Common myeloid progenitor, CD34-positive (primary cell): Measurements from ENCODE around the gene MTG2.
A peak's percentile ranks its signal among the peaks of the same experiment; 100 is the strongest.

Experiments
- CTCF ChIA-PET: fragments of 350-600 bp; sonication (Branson Sonifier 250); formaldehyde crosslinking; loops from one replicate; lab custom pipeline; 2021; ENCODE audit warnings: antibody characterized with exemption; lab: Charles Lee
- POLR2A ChIA-PET: fragments of 350-600 bp; sonication (Branson Sonifier 250); formaldehyde crosslinking; loops from one replicate; lab custom pipeline; 2021; ENCODE audit warnings: antibody characterized with exemption; lab: Charles Lee
- DNase-seq, 3 donors: peaks; one replicate each; pipeline versions ENCODE4 v3.0.0 to v3.0.0-alpha.2; 2013
- H3K27ac ChIP-seq, 2 experiments: 1 replicate in 1 of 2; 2 replicates in 1 of 2; pipeline ENCODE4 v1.7.0; 2013; ENCODE audit warnings: inconsistent platforms in 2 of 2, low read length in 2 of 2, mild to moderate bottlenecking in 2 of 2, low read depth in 1 of 2, moderate library complexity in 1 of 2; ENCODE audit not compliant: severe bottlenecking in 2 of 2, insufficient read depth in 1 of 2, poor library complexity in 1 of 2
- H3K27me3 ChIP-seq, 5 experiments: replicated peaks in 2 of 5; 1 replicate in 3 of 5; 2 replicates in 2 of 5; pipeline versions ENCODE4 v1.6.1 to v1.7.0; 2013; ENCODE audit warnings: low read length in 4 of 5, mild to moderate bottlenecking in 2 of 5, moderate library complexity in 2 of 5, inconsistent platforms in 1 of 5; ENCODE audit not compliant: insufficient read depth in 5 of 5, control insufficient read depth in 4 of 5
- H3K36me3 ChIP-seq, 4 experiments: 1 replicate in 2 of 4; 2 replicates in 2 of 4; pipeline versions ENCODE4 v1.6.1 to v1.7.0; 2013; ENCODE audit warnings: low read length in 3 of 4, control low read depth in 1 of 4, mild to moderate bottlenecking in 1 of 4; ENCODE audit not compliant: control insufficient read depth in 4 of 4, insufficient read depth in 4 of 4
- H3K4me1 ChIP-seq, 4 experiments: 1 replicate in 3 of 4; 2 replicates in 1 of 4; pipeline versions ENCODE4 v1.6.1 to v1.7.1; 2013; ENCODE audit warnings: low read length in 3 of 4, mild to moderate bottlenecking in 3 of 4, control low read depth in 1 of 4, inconsistent platforms in 1 of 4, moderate library complexity in 1 of 4; ENCODE audit not compliant: control insufficient read depth in 4 of 4, insufficient read depth in 4 of 4; ENCODE audit errors: control extremely low read depth in 1 of 4
- H3K4me3 ChIP-seq, 7 experiments: 1 replicate in 4 of 7; 2 replicates in 3 of 7; pipeline versions ENCODE4 v1.5.1 to v1.7.0; 2013; ENCODE audit warnings: mild to moderate bottlenecking in 7 of 7, low read length in 6 of 7, moderate library complexity in 6 of 7, inconsistent platforms in 2 of 7, low read depth in 2 of 7, control low read depth in 1 of 7; ENCODE audit not compliant: insufficient read depth in 4 of 7, control insufficient read depth in 1 of 7; ENCODE audit errors: extremely low read depth in 1 of 7
- H3K9me3 ChIP-seq, 5 experiments: 1 replicate in 4 of 5; 2 replicates in 1 of 5; pipeline versions ENCODE4 v1.6.1 to v1.7.1; 2013; ENCODE audit warnings: low read length in 4 of 5, mild to moderate bottlenecking in 2 of 5, inconsistent platforms in 1 of 5, low read depth in 1 of 5, moderate library complexity in 1 of 5; ENCODE audit not compliant: control insufficient read depth in 4 of 5, insufficient read depth in 2 of 5; ENCODE audit errors: control extremely low read depth in 1 of 5
- WGBS: methylation state at CpG from one replicate; pipeline ENCODE4 v1.1.5; 2013; ENCODE audit not compliant: insufficient coverage; 5-methylcytosine and 5-hydroxymethylcytosine counted together

Gene MTG2

DNA sequence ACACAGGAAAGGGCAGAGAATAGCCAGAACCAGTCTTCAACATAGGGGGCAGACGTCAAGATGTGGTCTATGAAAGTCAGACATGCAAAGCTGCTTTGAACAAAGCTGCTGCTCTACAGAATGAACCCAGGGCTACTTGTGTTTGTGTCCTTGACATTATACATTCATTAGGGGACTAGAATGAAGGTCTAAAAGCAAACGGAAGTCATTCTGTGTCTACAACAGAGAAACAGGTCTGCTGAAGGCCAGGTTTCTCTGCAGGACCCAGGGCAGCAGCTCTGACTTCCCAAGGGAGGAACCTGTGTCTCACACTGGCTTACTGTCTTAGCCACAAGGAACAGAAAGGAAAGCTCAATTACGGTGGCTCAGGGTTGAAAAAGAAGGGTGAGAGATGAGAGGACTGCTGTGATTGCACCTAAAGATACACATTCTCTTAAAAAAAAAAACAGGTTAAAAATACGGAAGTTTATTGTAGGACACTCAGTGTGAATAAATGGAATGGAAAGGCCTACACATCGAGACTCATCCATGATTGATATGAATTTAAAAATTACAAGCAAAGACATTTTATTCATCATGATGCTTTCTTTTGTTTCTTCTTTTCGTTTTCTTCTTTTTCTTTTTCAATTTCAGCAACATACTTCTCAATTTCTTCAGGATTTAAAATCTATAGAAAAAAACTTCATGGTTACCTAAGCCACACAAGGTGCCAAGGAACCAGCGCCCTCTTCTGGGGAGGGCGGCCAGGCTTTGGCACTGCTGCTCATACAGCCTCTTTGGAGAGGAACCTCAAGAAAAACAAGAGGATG, 46.3 kb upstream of the MTG2 start:
- POLR2A ChIA-PET, result interaction anchor here (1.2 to 1.5 kb wide), 2 partner anchors 9 to 15 kb away, joined by 3 to 5 read pairs; partner anchors contain the start of gene LSM14B
- Histone ChIP-seq H3K4me1 (peaks cover 2 to 40% (median 25%) of the 10 kb centered on the region in 4 experiments), H3K27me3 (no peaks in the 10 kb centered on the region), H3K9me3 (no peaks in the 10 kb centered on the region), H3K4me3 (no peak overlapping the region), H3K36me3 (peaks cover 17 to 90% (median 68%) of the 10 kb centered on the region in 4 experiments), H3K27ac (no peak overlapping the region)
- CTCF ChIA-PET, result interaction anchor here (1.0 to 7.8 kb wide), 8 partner anchors 10 to 126 kb away, joined by 3 to 113 read pairs (median 16); no protein-coding TSS in a partner anchor
- peak; percentile 78 to 91 (median 85) for DNase-seq
- WGBS, result 54% methylated on average over 5 of the region's 8 CpGs

DNA sequence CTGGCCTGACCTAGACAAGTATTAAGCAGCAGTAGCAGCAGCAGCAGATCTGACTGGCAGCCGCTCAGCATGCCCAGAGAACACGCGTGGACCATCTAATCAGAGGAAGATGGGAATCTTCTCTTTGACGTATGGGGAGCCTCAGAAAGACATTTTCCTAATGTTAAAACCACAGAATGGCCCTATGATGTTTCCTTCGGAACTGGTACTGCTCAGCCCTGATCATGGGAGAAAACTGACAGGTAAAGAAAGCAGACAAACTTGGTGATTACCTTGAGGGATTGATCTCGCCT, 45.8 kb upstream of the MTG2 start:
- CTCF ChIA-PET, result interaction anchor here (0.6 to 7.8 kb wide), 10 partner anchors 11 to 134 kb away, joined by 3 to 113 read pairs (median 5); no protein-coding TSS in a partner anchor

DNA sequence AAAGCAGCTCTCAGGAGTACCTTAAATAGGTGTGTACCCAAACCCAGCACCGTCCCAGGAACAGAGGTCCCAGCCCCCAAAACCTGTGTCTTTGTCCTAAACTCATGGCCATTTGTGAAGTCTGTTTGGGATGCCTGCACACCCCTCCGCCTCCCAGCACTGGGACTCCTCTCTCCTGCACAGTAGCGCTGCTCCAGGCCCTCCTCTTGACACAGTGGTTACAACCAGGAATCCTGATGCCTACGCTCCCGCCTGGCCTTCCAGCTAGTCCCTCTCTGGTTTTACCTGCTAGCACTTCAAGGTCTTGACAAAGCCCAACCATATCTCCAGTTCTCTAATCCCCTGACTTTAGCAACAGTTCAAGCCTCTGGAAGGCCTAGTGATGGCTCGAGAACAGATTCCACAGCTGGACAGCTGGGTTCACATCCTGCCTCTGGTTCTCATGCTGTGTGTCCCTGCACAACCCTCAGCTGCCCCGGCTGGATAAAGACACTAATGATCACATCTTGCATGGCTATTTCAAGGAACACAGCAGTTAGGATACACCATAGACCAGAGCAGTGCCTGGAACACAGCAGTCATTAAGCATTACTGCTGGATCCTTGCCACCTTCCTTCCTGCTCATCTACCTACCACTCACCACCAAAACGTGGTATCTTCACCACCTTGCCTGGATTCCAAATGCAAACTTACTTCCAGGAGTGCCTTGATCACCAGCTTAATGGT, 45.2 kb upstream of the MTG2 start:
- POLR2A ChIA-PET, result interaction anchor here (0.9 kb wide), 1 partner anchor 127 kb away, joined by 3 read pairs; no protein-coding TSS in a partner anchor
- Histone ChIP-seq H3K27me3 (no peaks in the 10 kb centered on the region), H3K27ac (no peak overlapping the region), H3K4me3 (no peak overlapping the region), H3K36me3 (peaks cover 13 to 79% (median 58%) of the 10 kb centered on the region in 4 experiments), H3K9me3 (no peaks in the 10 kb centered on the region), H3K4me1 (peaks cover 2 to 40% (median 30%) of the 10 kb centered on the region in 4 experiments)
- 91% methylated on average over 8 of the region's 8 CpGs for WGBS
- CTCF ChIA-PET, result interaction anchor here (0.6 to 7.8 kb wide), 12 partner anchors 11 to 134 kb away, joined by 3 to 113 read pairs (median 4); no protein-coding TSS in a partner anchor
- no peak for DNase-seq

More for the DNA sequence above, 45.8 kb upstream of the MTG2 start:
- DNase-seq, result no peak
- POLR2A ChIA-PET, result no interaction called here
- Histone ChIP-seq H3K4me1 (peaks cover 2 to 41% (median 30%) of the 10 kb centered on the region in 4 experiments), H3K36me3 (peaks cover 14 to 85% (median 63%) of the 10 kb centered on the region in 4 experiments), H3K4me3 (no peak overlapping the region), H3K9me3 (no peaks in the 10 kb centered on the region), H3K27me3 (no peaks in the 10 kb centered on the region), H3K27ac (no peak overlapping the region)
- WGBS, result 69% methylated on average over 6 of the region's 6 CpGs

DNA sequence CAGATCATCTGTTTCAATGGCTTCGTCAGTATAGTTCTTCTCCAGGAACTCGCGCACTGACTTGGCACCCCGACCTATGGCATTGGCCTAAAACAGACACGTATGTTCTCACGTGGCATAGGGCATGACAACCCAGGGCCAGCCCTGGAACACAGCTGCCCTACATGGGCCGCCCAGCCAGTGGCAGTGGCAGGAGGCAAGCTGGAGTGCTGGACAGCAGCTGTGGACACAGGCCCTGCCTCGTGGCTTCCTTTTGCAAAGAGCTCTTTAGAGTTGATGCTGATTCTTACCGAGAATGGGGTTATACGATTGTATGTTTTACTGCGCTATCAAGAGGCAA, 44.7 kb upstream of the MTG2 start:
- H3K4me1 ChIP-seq, result peaks cover 2 to 35% (median 26%) of the 10 kb centered on the region in 4 experiments
- 93% methylated on average over 10 of the region's 11 CpGs for WGBS
- no peak overlapping the region for H3K27ac ChIP-seq
- no peaks in the 10 kb centered on the region for H3K27me3 ChIP-seq
- H3K9me3 ChIP-seq, result no peaks in the 10 kb centered on the region
- ChIA-PET CTCF (interaction anchor here (1.0 to 7.8 kb wide), 9 partner anchors 12 to 135 kb away, joined by 3 to 113 read pairs (median 5); no protein-coding TSS in a partner anchor), POLR2A (interaction anchor here (0.6 to 0.9 kb wide), 2 partner anchors 127 to 146 kb away, joined by 3 read pairs; no protein-coding TSS in a partner anchor)
- DNase-seq, result no peak
- H3K4me3 ChIP-seq, result no peak overlapping the region
- H3K36me3 ChIP-seq, result peaks cover 13 to 73% (median 56%) of the 10 kb centered on the region in 4 experiments

DNA sequence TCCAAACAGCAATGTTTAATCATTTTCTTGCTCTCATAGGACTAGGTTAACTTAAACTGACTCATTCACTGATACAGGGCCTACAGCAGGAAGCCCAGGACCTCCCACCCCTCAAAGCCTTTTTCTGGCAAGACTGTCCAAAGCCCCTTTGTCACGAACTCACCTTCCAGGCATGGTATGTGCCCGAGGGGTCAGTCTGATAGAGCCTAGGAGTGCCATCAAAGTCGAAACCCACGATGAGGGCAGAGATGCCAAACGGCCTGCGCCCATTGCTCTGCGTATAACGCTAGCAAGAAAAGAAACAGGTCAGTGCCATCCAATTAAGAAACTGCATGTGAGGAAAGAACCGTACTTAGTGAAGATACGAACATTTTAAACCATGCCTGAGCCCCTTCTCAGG, 43.9 kb upstream of the MTG2 start:
- Histone ChIP-seq H3K4me3 (no peak overlapping the region), H3K9me3 (no peaks in the 10 kb centered on the region), H3K36me3 (peaks cover 13 to 67% (median 51%) of the 10 kb centered on the region in 4 experiments), H3K4me1 (peaks cover 2 to 27% (median 18%) of the 10 kb centered on the region in 4 experiments), H3K27me3 (no peaks in the 10 kb centered on the region), H3K27ac (no peak overlapping the region)
- 98% methylated on average over 10 of the region's 10 CpGs for WGBS
- ChIA-PET POLR2A (no interaction called here), CTCF (interaction anchor here (1.3 to 7.8 kb wide), 6 partner anchors 13 to 129 kb away, joined by 4 to 113 read pairs (median 25); no protein-coding TSS in a partner anchor)
- DNase-seq, result no peak

DNA sequence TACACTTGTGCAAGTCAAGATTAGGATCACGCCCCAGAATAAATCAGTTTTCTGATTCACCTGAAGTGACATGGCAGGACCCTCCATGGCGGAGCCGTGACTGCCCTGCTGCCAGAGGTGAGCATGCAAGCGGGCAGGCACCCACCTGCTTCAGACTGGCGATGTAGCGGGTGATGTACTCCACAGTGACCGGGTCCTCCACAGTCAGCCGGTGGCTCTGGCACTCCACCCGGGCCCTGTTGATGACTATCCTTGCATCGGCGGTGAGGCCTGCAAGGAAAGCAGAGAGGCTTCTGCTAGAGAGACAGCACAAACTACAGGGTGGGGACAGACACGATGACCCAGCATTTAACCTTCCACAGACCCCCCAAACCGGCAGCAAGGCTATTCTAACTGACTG, 43.2 kb upstream of the MTG2 start:
- Histone ChIP-seq H3K27me3 (no peaks in the 10 kb centered on the region), H3K36me3 (peaks cover 13 to 61% (median 49%) of the 10 kb centered on the region in 4 experiments), H3K4me3 (no peak overlapping the region), H3K4me1 (peaks cover 4 to 25% (median 19%) of the 10 kb centered on the region in 4 experiments), H3K9me3 (no peaks in the 10 kb centered on the region), H3K27ac (no peak overlapping the region)
- ChIA-PET CTCF (interaction anchor here (6.5 to 7.8 kb wide), 2 partner anchors 13 to 111 kb away, joined by 55 to 113 read pairs; no protein-coding TSS in a partner anchor), POLR2A (no interaction called here)
- WGBS, result 94% methylated on average over 13 of the region's 13 CpGs
- no peak for DNase-seq
